Endothelial cell of umbilical vein (primary cell): ENCODE data around the gene C3. TPM values are rescaled to one million over a fixed set of nuclear protein-coding genes. Genes with fewer than 3 reads are reported as not detected.

Experiments
- BruUV-seq: library from RNA; stranded (reverse); fragments of 400-500 nt; replicated peaks from 2 replicates; lab custom pipeline; 2021; lab: Mats Ljungman, UMichigan
- CTCF ChIA-PET: fragments of 300-600, 350-600 bp; sonication (Branson Sonifier 250); formaldehyde crosslinking; loops from one replicate; lab custom pipeline; 2021; ENCODE audit warnings: antibody characterized with exemption, inconsistent platforms; lab: Charles Lee
- POLR2A ChIA-PET: fragments of 300-600, 350-600 bp; sonication (Branson Sonifier 250); formaldehyde crosslinking; loops from one replicate; lab custom pipeline; 2021; ENCODE audit warnings: antibody characterized with exemption, inconsistent platforms; lab: Charles Lee
- DNase-seq: peaks from one replicate; pipeline ENCODE4 v3.0.0-alpha.2; 2011; ENCODE audit warnings: low read depth, low spot score
- FAIRE-seq: peaks from 2 replicates; lab custom pipeline; 2011; peaks lifted over from hg19 to GRCh38; lab: Jason Lieb, UNC
- H2AFZ ChIP-seq: 2 replicates; pipeline ENCODE4 v1.6.0; 2012; ENCODE audit warnings: low read depth, low read length, control low read depth, inconsistent platforms
- H3K27ac ChIP-seq: 2 replicates; pipeline ENCODE4 v1.5.1; 2011; ENCODE audit warnings: low read depth, mild to moderate bottlenecking, control low read depth, low read length, moderate library complexity; ENCODE audit not compliant: insufficient read depth
- H3K27me3 ChIP-seq, 2 experiments: 2 replicates each; pipeline versions ENCODE4 v1.6.0 to v1.6.1; 2011; ENCODE audit warnings: low read length in 2 of 2, mixed read lengths in 1 of 2; ENCODE audit not compliant: control insufficient read depth in 2 of 2, insufficient read depth in 2 of 2
- H3K36me3 ChIP-seq, 2 experiments: 2 replicates in 1 of 2; 3 replicates in 1 of 2; pipeline ENCODE4 v1.5.1; 2011; ENCODE audit warnings: low read length in 2 of 2, mild to moderate bottlenecking in 1 of 2, moderate library complexity in 1 of 2; ENCODE audit not compliant: control insufficient read depth in 2 of 2, insufficient read depth in 2 of 2; ENCODE audit errors: extremely low read depth in 1 of 2
- H3K4me1 ChIP-seq: 3 replicates; pipeline ENCODE4 v1.5.1; 2011; ENCODE audit warnings: mild to moderate bottlenecking, low read length; ENCODE audit not compliant: control insufficient read depth, insufficient read depth; ENCODE audit errors: extremely low read depth
- H3K4me2 ChIP-seq: 2 replicates; pipeline ENCODE4 v1.6.1; 2011; ENCODE audit warnings: low read length, control low read depth, mixed read lengths; ENCODE audit not compliant: insufficient read depth
- H3K4me3 ChIP-seq, 3 experiments: fragments of 200-600 bp in 1 of 3; sonication (generic), shearing (Covaris generic) in 1 of 3; replicated peaks in 1 of 3; 2 replicates each; pipeline ENCODE4 v1.5.1; 2011 to 2016; ENCODE audit warnings: control low read depth in 3 of 3, low read length in 3 of 3, mild to moderate bottlenecking in 2 of 3, inconsistent platforms in 1 of 3, low read depth in 1 of 3, moderate library complexity in 1 of 3; ENCODE audit not compliant: insufficient read depth in 1 of 3
- H3K79me2 ChIP-seq: 2 replicates; pipeline ENCODE4 v1.6.0; 2012; ENCODE audit warnings: low read length, inconsistent platforms; ENCODE audit not compliant: control insufficient read depth, insufficient read depth
- H3K9ac ChIP-seq: replicated peaks from 2 replicates; pipeline ENCODE3; 2011; ENCODE audit warnings: low read length, control low read depth; ENCODE audit not compliant: insufficient read depth; ENCODE audit errors: extremely low read depth
- H3K9me1 ChIP-seq: replicated peaks from 3 replicates; pipeline ENCODE4 v1.6.0; 2011; ENCODE audit warnings: mild to moderate bottlenecking, low read length; ENCODE audit not compliant: control insufficient read depth, insufficient read depth; ENCODE audit errors: extremely low read depth
- H3K9me3 ChIP-seq: replicated peaks from 2 replicates; pipeline ENCODE4 v1.5.1; 2012; ENCODE audit warnings: low read length, inconsistent platforms; ENCODE audit not compliant: control insufficient read depth, insufficient read depth
- H4K20me1 ChIP-seq: replicated peaks from 2 replicates; pipeline ENCODE3; 2011; ENCODE audit warnings: mild to moderate bottlenecking, low read length; ENCODE audit not compliant: control insufficient read depth, insufficient read depth; ENCODE audit errors: extremely low read depth
- CTCF ChIP-seq, 2 donors: IDR thresholded peaks; 1 replicate in 1 of 2; 2 replicates in 1 of 2; pipeline ENCODE4 v1.5.1; 2011; ENCODE audit warnings: low read length in 2 of 2, mild to moderate bottlenecking in 2 of 2, moderate library complexity in 2 of 2, control low read depth in 1 of 2, inconsistent platforms in 1 of 2, low read depth in 1 of 2; ENCODE audit not compliant: insufficient read depth in 1 of 2; ENCODE audit errors: extremely low read depth in 1 of 2
- EZH2 ChIP-seq: IDR thresholded peaks from 2 replicates; pipeline ENCODE4 v1.6.1; 2012; ENCODE audit warnings: borderline replicate concordance, low read depth, mild to moderate bottlenecking, moderate library complexity, low read length, inconsistent platforms; ENCODE audit not compliant: severe bottlenecking
- FOS ChIP-seq: IDR thresholded peaks from 2 replicates; pipeline ENCODE4 v1.6.1; 2011; ENCODE audit warnings: mild to moderate bottlenecking, low read length, moderate library complexity, borderline replicate concordance; ENCODE audit not compliant: insufficient read depth
- GATA2 ChIP-seq: IDR thresholded peaks from 2 replicates; pipeline ENCODE4 v1.7.0; 2011; ENCODE audit warnings: low read depth, mild to moderate bottlenecking, moderate library complexity, mixed read lengths, low read length; ENCODE audit not compliant: insufficient read length, insufficient read depth
- JUN ChIP-seq: IDR thresholded peaks from 2 replicates; pipeline ENCODE4 v1.6.1; 2011; ENCODE audit warnings: borderline replicate concordance, low read depth; ENCODE audit not compliant: insufficient read length, insufficient read depth
- MYC ChIP-seq: IDR thresholded peaks from one replicate; pipeline ENCODE4 v1.6.1; 2011; ENCODE audit warnings: mild to moderate bottlenecking, low read depth, low read length
- POLR2A ChIP-seq: IDR thresholded peaks from 2 replicates; pipeline ENCODE4 v1.6.1; 2012; ENCODE audit warnings: low read depth, mild to moderate bottlenecking, control low read depth, low read length
- POLR2AphosphoS5 ChIP-seq: IDR thresholded peaks from 2 replicates; pipeline ENCODE4 v1.6.1; 2012; ENCODE audit warnings: low read depth, mild to moderate bottlenecking, control low read depth, low read length, moderate library complexity; ENCODE audit not compliant: insufficient read depth
- dilution Hi-C: fragments of 300-500 bp; cut with MboI; formaldehyde crosslinking; loops from one replicate; pipeline ENCODE4 v1.15.0; 2019; ENCODE audit warnings: low sequenced_read_pairs; ENCODE audit not compliant: extremely low pct_ligation_motif_present
- intact Hi-C: fragments of 100-400 bp; cut with micrococcal nuclease; formaldehyde crosslinking; loops from one replicate; pipeline ENCODE4 v1.10.0; 2022
- polyA plus RNA-seq, 4 experiments: library from polyadenylated mRNA; depleted of rRNA in 3 of 4; stranded (reverse) in 3 of 4; unstranded in 1 of 4; fragments of >200 nt; gene quantifications; 2 replicates each; pipeline versions ENCODE4 v1.2.1 to v1.2.3, GENCODE V29; 2011 to 2012; ENCODE audit warnings: missing spikeins in 1 of 4
- total RNA-seq: library from RNA; stranded (reverse); gene quantifications from 2 replicates; pipeline ENCODE4 v1.2.3, GENCODE V29; 2021
- TF ChIP-seq, protein P1 (sequence below): IDR thresholded peaks from 2 replicates; pipeline ENCODE4 v1.6.1; 2011; ENCODE audit not compliant: insufficient read depth, insufficient read length

C3 gene
- total and polyA plus RNA-seq, 2 donors (not counting 3 experiments of a cell fraction or from before 2014, with no cell fraction given), result 0.23 TPM; not detected in 1

- Histone ChIP-seq H3K27ac (no peak overlapping the region), H3K36me3 (no peaks in the 10 kb centered on the region), H3K4me2 (no peak overlapping the region), H2AFZ (peak overlapping the region; percentile 31), H3K9me3 (no peaks in the 10 kb centered on the region), H3K79me2 (no peaks in the 10 kb centered on the region), H3K4me1 (peaks cover 7% of the 10 kb centered on the region), H4K20me1 (no peaks in the 10 kb centered on the region), H3K27me3 (no peaks in the 10 kb centered on the region), H3K9ac (no peak overlapping the region), H3K4me3 (no peak overlapping the region), H3K9me1 (no peaks in the 10 kb centered on the region)
- DNase-seq (no peak), FAIRE-seq (no peak)
- TF ChIP-seq POLR2AphosphoS5 (no peak), MYC (no peak), GATA2 (no peak), FOS (no peak), POLR2A (no peak), JUN (no peak), EZH2 (no peak), CTCF (IDR thresholded peaks at IDR 0.05; ENCODE audit: extremely low read depth in 1 of 2, insufficient read depth in 1 of 2, low read depth in 1 of 2, low read length in 2 of 2) (no peak)
- TF ChIP-seq, protein P1, sequence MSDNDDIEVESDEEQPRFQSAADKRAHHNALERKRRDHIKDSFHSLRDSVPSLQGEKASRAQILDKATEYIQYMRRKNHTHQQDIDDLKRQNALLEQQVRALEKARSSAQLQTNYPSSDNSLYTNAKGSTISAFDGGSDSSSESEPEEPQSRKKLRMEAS, result no peak
- ChIA-PET POLR2A (no interaction called here), CTCF (no interaction called here)
- dilution Hi-C loops (no loop called here), intact Hi-C loops (loop anchor here (10.0 kb wide), 1 partner anchor 57 kb away; the partner anchor contains the start of genes GPR108 and TRIP10)
- BruUV-seq, result no TSS peak
These were observed 42.4 kb downstream of the C3 start for GRCh38 chr19:6677883-6678689.
